ENCODE results near the gene ZBTB42. TPM values are rescaled to one million over a fixed set of nuclear protein-coding genes. Genes with fewer than 3 reads are reported as not detected.

Gene ZBTB42
- total and polyA plus RNA-seq, 2 donors (not counting 3 experiments of a cell fraction or from before 2014, with no cell fraction given): 3.1 to 3.8 TPM

GRCh38 chr14:104794099-104794498, 6.8 kb upstream of the ZBTB42 start:
- peak overlapping the region; percentile 73 for H3K9ac ChIP-seq (replicated peaks; ENCODE audit: extremely low read depth, insufficient read depth, low read length)
- no peaks in the 10 kb centered on the region for H3K9me1 ChIP-seq (replicated peaks; ENCODE audit: control insufficient read depth, extremely low read depth, insufficient read depth, low read length)
- no peak overlapping the region for H3K27ac ChIP-seq (ENCODE audit: insufficient read depth, low read depth, low read length)
- FAIRE-seq (peak; percentile 90), DNase-seq (ENCODE audit: low read depth, low spot score) (peak; percentile 57)
- peak overlapping the region; percentile 23 to 64 (median 27) for H3K4me3 ChIP-seq (replicated peaks in 1 of 3; ENCODE audit: insufficient read depth in 1 of 3, low read depth in 1 of 3, low read length in 3 of 3)
- TF ChIP-seq, protein P1, sequence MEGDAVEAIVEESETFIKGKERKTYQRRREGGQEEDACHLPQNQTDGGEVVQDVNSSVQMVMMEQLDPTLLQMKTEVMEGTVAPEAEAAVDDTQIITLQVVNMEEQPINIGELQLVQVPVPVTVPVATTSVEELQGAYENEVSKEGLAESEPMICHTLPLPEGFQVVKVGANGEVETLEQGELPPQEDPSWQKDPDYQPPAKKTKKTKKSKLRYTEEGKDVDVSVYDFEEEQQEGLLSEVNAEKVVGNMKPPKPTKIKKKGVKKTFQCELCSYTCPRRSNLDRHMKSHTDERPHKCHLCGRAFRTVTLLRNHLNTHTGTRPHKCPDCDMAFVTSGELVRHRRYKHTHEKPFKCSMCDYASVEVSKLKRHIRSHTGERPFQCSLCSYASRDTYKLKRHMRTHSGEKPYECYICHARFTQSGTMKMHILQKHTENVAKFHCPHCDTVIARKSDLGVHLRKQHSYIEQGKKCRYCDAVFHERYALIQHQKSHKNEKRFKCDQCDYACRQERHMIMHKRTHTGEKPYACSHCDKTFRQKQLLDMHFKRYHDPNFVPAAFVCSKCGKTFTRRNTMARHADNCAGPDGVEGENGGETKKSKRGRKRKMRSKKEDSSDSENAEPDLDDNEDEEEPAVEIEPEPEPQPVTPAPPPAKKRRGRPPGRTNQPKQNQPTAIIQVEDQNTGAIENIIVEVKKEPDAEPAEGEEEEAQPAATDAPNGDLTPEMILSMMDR (IDR thresholded peaks at IDR 0.05; ENCODE audit: extremely low read depth in 1 of 2, insufficient read depth in 1 of 2, low read depth in 1 of 2, low read length in 2 of 2): no peak
- TF ChIP-seq EZH2 (IDR thresholded peaks at IDR 0.05; ENCODE audit: borderline replicate concordance, low read depth, low read length, severe bottlenecking) (no peak), FOS (IDR thresholded peaks at IDR 0.05; ENCODE audit: borderline replicate concordance, insufficient read depth, low read length) (no peak), MYC (IDR thresholded peaks at IDR 0.05; ENCODE audit: low read depth, low read length) (no peak)
- peaks cover 55% of the 10 kb centered on the region for H3K79me2 ChIP-seq (ENCODE audit: control insufficient read depth, insufficient read depth, low read length)
- peaks cover 2 to 18% of the 10 kb centered on the region in 2 experiments for H3K36me3 ChIP-seq (ENCODE audit: control insufficient read depth in 2 of 2, extremely low read depth in 1 of 2, insufficient read depth in 2 of 2, low read length in 2 of 2)
- H3K4me1 ChIP-seq (ENCODE audit: control insufficient read depth, extremely low read depth, insufficient read depth, low read length): peaks cover 10% of the 10 kb centered on the region
- intact Hi-C loops (cut with micrococcal nuclease) (loop anchor here (2.0 kb wide), 2 partner anchors 25 to 33 kb away; no protein-coding TSS in a partner anchor), dilution Hi-C loops (cut with MboI; ENCODE audit: extremely low pct_ligation_motif_present, low sequenced_read_pairs) (no loop called here)
- H4K20me1 ChIP-seq (replicated peaks; ENCODE audit: control insufficient read depth, extremely low read depth, insufficient read depth, low read length): no peaks in the 10 kb centered on the region
- ChIA-PET CTCF (interaction anchor here (1.0 to 3.0 kb wide), 4 partner anchors 25 to 32 kb away, joined by 3 to 14 read pairs (median 6); no protein-coding TSS in a partner anchor), POLR2A (interaction anchor here (0.5 kb wide), 1 partner anchor 905 kb away, joined by 4 read pairs; no protein-coding TSS in a partner anchor)
- H3K9me3 ChIP-seq (replicated peaks; ENCODE audit: control insufficient read depth, insufficient read depth, low read length): no peaks in the 10 kb centered on the region
- no peak overlapping the region for H2AFZ ChIP-seq (ENCODE audit: low read depth, low read length)
- H3K27me3 ChIP-seq (ENCODE audit: control insufficient read depth in 2 of 2, insufficient read depth in 2 of 2, low read length in 2 of 2): no peaks in the 10 kb centered on the region
- peak overlapping the region; percentile 44 for H3K4me2 ChIP-seq (ENCODE audit: insufficient read depth, low read length)
- BruUV-seq (replicated peaks): TSS peak; percentile 54

GRCh38 chr14:104794631-104794992, 6.3 kb upstream of the ZBTB42 start:
- no TSS peak for BruUV-seq (replicated peaks)
- Histone ChIP-seq H3K9me3 (replicated peaks; ENCODE audit: control insufficient read depth, insufficient read depth, low read length) (no peaks in the 10 kb centered on the region), H3K4me1 (ENCODE audit: control insufficient read depth, extremely low read depth, insufficient read depth, low read length) (peaks cover 10% of the 10 kb centered on the region), H4K20me1 (replicated peaks; ENCODE audit: control insufficient read depth, extremely low read depth, insufficient read depth, low read length) (no peaks in the 10 kb centered on the region), H3K27ac (ENCODE audit: insufficient read depth, low read depth, low read length) (peak overlapping the region; percentile 31), H3K9ac (replicated peaks; ENCODE audit: extremely low read depth, insufficient read depth, low read length) (peak overlapping the region; percentile 73), H3K4me2 (ENCODE audit: insufficient read depth, low read length) (peak overlapping the region; percentile 44), H2AFZ (ENCODE audit: low read depth, low read length) (no peak overlapping the region), H3K4me3 (replicated peaks in 1 of 3; ENCODE audit: insufficient read depth in 1 of 3, low read depth in 1 of 3, low read length in 3 of 3) (peak overlapping the region; percentile 23 to 64 (median 27)), H3K27me3 (ENCODE audit: control insufficient read depth in 2 of 2, insufficient read depth in 2 of 2, low read length in 2 of 2) (no peaks in the 10 kb centered on the region), H3K79me2 (ENCODE audit: control insufficient read depth, insufficient read depth, low read length) (peaks cover 51% of the 10 kb centered on the region), H3K9me1 (replicated peaks; ENCODE audit: control insufficient read depth, extremely low read depth, insufficient read depth, low read length) (no peaks in the 10 kb centered on the region), H3K36me3 (ENCODE audit: control insufficient read depth in 2 of 2, extremely low read depth in 1 of 2, insufficient read depth in 2 of 2, low read length in 2 of 2) (peaks cover 2 to 18% of the 10 kb centered on the region in 2 experiments)
- intact Hi-C loops (cut with micrococcal nuclease) (loop anchor here (2.0 kb wide), 2 partner anchors 26 to 32 kb away; no protein-coding TSS in a partner anchor), dilution Hi-C loops (cut with MboI; ENCODE audit: extremely low pct_ligation_motif_present, low sequenced_read_pairs) (no loop called here)
- ChIA-PET POLR2A (no interaction called here), CTCF (interaction anchor here (1.0 to 3.0 kb wide), 4 partner anchors 26 to 31 kb away, joined by 3 to 14 read pairs (median 6); no protein-coding TSS in a partner anchor)
- DNase-seq (ENCODE audit: low read depth, low spot score) (peak; percentile 30), FAIRE-seq (peak; percentile 38)
- no peak for TF ChIP-seq FOS (IDR thresholded peaks at IDR 0.05; ENCODE audit: borderline replicate concordance, insufficient read depth, low read length)
- TF ChIP-seq MYC (IDR thresholded peaks at IDR 0.05; ENCODE audit: low read depth, low read length): no peak
- no peak for TF ChIP-seq JUN (IDR thresholded peaks at IDR 0.05; ENCODE audit: borderline replicate concordance, insufficient read depth, insufficient read length, low read depth)
- TF ChIP-seq, protein P1 (IDR thresholded peaks at IDR 0.05; ENCODE audit: extremely low read depth in 1 of 2, insufficient read depth in 1 of 2, low read depth in 1 of 2, low read length in 2 of 2): no peak
- TF ChIP-seq GATA2 (IDR thresholded peaks at IDR 0.05; ENCODE audit: insufficient read depth, insufficient read length, low read depth, low read length): no peak
- no peak for TF ChIP-seq MAX (IDR thresholded peaks at IDR 0.05; ENCODE audit: insufficient read depth, insufficient read length)
- TF ChIP-seq POLR2A (IDR thresholded peaks at IDR 0.05; ENCODE audit: low read depth, low read length): no peak
- TF ChIP-seq POLR2AphosphoS5 (IDR thresholded peaks at IDR 0.05; ENCODE audit: insufficient read depth, low read depth, low read length): no peak
- TF ChIP-seq EZH2 (IDR thresholded peaks at IDR 0.05; ENCODE audit: borderline replicate concordance, low read depth, low read length, severe bottlenecking): no peak
